Left colon (tissue), 2 donors: ENCODE measurements around the gene RALGPS1. TPM values are rescaled to one million over a fixed set of nuclear protein-coding genes. Genes with fewer than 3 reads are reported as not detected.
A peak's percentile ranks its signal among the peaks of the same experiment; 100 is the strongest.

ENCODE experiments used
- ATAC-seq: fragments of 200-7000 bp; cut with Tn5 transposase; one replicate; pipeline ENCODE4 v1.9.1; 2020; ENCODE audit warnings: mild to moderate bottlenecking, moderate library complexity
- DNase-seq, 2 donors: peaks; one replicate each; pipeline ENCODE4 v3.0.0-alpha.2; 2020
- intact Hi-C, 2 donors: fragments of 100-400 bp; cut with DNase I in 1 of 2; cut with micrococcal nuclease in 1 of 2; formaldehyde crosslinking; loops; one replicate each; pipeline versions ENCODE4 v1.11.2 to v1.14.0; 2022; cut with DNase I, micrococcal nuclease
- total RNA-seq, 2 donors: library from RNA; stranded (reverse); fragmentation: NEBNext Ultra II Directional; extraction: Animal tissue kit (Norgen Biotek cat#: 25700); gene quantifications; one replicate each; pipeline ENCODE4 v1.2.1, GENCODE V29; 2021
- donor health status: DM: no; HTN: no; CAD: no.
- donor health status: DM: yes; HTN: yes; CAD: no.

The RALGPS1 gene
- total RNA-seq, 2 donors from 2014 or later, result 32.7 to 46.5 TPM

- DNase-seq, result no peak
Measured at GRCh38 chr9:127197186-127197860, 282.7 kb downstream of the RALGPS1 start.

DNA sequence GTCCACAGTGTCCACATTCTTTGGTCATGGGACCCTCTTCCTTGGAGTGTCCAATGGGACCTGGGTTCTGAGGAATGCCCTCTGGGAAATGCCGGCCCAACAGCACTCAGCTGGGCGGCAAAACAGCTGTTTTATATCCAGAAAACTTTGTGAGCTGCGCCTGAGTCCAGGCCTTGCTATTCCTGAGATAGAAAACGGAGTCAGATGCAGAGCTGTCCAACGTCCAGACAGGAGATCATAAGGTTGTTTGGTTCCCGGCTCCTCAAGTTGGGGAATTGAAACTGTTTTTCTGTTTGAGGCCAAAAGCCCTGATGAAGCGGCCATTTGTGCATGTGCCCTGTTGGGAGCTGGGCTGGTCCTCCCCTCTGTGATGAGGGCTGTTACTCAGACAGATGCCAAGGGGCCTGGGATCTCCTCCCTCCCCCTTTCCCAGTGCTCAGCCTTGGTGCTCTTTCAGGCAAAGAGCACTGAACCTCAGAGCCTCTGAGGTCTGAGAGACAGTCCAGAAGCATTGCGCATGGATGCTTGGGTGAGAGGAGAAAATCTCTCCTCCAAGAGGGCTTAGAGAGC is 283.4 kb downstream of the RALGPS1 start:
- DNase-seq, result no peak
- intact Hi-C loops, result loop anchor here in 1 of 2 donors (2.0 kb wide), 1 partner anchor 257 kb away; no protein-coding TSS in a partner anchor
- ATAC-seq, result no peak

More at GRCh38 chr9:127197186-127197860, 282.7 kb downstream of the RALGPS1 start:
- intact Hi-C loops, result no loop called here
- ATAC-seq, result no peak

DNA sequence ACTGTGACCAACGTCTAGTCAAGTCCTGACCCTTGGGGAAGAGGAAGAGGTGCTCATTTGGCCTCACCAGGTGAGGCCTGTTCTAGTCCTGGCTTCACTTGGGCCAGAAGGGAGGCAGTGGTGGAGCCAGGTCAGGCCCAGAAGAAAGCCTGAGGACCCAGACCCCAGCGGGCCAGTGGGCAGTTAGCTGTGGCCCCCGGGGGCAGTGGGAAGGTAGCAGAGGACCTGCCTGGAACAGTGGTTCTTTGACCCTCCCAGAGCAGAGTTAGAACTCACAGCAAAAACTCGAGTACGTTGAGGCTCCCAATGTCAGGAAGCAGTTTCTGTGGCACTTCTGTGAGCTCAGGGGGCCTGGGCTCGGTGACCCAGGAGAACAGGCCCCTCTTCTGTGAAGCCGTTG is 284.0 kb downstream of the RALGPS1 start:
- DNase-seq (no peak), ATAC-seq (no peak)
- intact Hi-C loops, result loop anchor here in 1 of 2 donors (2.0 kb wide), 1 partner anchor 258 kb away; no protein-coding TSS in a partner anchor

DNA sequence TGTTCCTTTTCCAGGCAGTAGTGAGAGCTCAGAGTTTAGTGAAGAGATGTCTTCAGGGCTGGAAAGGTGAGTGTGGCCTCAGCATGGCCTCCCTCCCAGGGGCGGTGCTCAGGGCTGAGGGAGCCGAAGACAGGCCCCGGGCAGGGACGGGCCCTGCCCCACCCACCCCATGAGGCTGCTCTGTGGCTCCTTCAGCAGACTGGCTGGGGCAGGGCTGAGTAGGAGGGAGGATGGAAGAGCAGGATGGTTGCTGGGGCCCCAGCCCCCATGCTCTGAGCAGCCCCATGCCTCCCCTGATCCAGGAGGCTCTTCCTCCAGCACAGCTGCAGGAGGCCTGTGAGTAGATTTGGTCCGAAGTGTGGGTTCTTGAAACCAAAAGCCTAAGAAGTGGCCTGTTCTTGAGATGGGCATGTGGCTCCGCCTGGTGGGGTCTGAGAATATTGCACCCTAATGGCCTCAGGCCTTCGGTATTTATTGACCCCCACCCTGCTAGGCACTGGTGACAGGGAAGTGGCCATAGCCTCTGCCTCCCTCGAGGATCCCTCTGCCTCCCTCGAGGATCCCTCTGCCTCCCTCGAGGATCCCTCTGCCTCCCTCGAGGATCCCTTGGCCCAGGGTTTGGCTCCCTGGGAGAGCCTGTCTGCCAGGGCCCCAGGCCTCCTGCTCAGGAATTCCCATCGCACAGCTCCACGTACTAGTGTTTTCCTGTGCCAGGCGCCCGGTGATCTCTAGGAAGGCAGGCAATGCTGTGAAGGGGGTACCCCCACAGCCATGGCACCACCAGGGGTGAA is 284.6 kb downstream of the RALGPS1 start:
- DNase-seq (peak; percentile 60 to 83), ATAC-seq (peak; percentile 84)
- intact Hi-C loops, result loop anchor here in 1 of 2 donors (2.0 kb wide), 1 partner anchor 258 kb away; no protein-coding TSS in a partner anchor

DNA sequence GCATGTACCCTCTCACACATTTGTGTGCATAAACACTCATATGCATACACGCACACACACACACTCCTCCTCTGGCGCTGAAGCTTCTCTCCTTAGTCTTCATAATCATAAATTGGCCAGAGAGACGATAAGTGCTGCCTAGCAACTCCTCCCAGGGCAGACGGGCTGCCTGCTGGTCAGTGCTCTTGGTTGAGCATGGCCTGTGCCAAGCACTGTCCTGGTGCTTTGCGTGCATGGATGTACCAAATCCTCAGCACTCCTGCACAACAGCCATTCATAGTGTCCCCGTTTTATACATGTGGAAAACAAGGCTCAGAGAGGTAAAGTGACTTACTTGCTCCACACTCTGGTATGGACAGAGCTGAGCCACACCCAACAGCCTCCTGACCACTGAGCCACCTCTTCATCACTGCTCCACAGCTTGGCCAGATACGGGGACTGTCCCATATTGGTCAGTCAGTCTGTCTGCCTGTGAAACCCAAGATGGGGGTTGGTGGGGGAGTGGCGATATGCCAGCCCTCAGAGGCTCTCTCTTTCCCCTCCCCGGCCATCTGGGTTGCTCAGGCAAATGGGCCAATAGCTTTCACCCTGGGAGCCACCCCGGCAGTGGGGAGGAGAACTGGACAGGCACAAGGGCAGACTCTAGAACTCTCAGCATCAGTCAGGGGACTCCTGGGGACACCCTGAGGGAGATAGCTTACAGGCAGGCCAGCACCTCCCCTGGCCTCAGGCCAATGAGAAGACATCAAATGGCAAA is 285.7 kb downstream of the RALGPS1 start:
- intact Hi-C loops, result loop anchor here in 1 of 2 donors (10.0 kb wide), 1 partner anchor 255 kb away; no protein-coding TSS in a partner anchor
- no peak for ATAC-seq
- no peak for DNase-seq

- ATAC-seq, result no peak
- intact Hi-C loops, result loop anchor here in 1 of 2 donors (10.0 kb wide), 1 partner anchor 256 kb away; no protein-coding TSS in a partner anchor
- no peak for DNase-seq
Measured at GRCh38 chr9:127201071-127201541, 286.5 kb downstream of the RALGPS1 start.

GRCh38 chr9:127201731-127202130 is 287.1 kb downstream of the RALGPS1 start:
- intact Hi-C loops, result loop anchor here in 1 of 2 donors (10.0 kb wide), 1 partner anchor 257 kb away; no protein-coding TSS in a partner anchor
- no peak for ATAC-seq
- DNase-seq, result no peak

- intact Hi-C loops, result loop anchor here in 1 of 2 donors (10.0 kb wide), 1 partner anchor 258 kb away; no protein-coding TSS in a partner anchor
- ATAC-seq (no peak), DNase-seq (no peak)
Measured at GRCh38 chr9:127202461-127203169, 288.0 kb downstream of the RALGPS1 start.

DNA sequence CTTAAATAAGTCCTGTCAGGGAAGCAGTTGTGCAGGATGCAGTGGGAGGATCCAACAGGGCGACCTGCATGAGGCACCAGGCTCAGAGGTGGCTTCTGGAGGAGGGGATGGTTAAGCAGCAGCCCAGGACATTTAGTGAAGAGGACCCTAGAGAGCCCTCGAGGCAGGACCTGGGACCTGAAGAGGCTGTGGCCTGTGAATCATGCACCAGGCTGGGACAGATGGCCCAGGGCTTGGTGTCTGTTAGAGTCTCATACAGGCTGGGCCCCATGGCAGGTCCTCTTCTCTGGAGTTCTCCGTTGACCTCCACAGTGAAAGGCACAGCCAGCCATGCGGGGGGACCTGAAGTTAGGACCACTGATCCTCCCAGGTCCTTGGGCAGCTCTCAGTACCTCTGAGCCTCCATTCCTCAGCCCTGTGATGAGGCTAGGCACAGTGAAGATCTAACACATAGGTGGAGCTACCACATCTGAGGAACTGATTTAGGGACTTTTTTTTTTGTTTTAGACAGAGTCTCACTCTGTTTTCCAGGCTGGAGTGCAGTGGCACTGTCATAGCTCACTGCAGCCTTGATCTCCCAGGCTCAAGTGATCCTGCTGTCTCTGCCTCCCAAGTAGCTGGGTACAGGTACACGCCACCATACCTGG is 289.2 kb downstream of the RALGPS1 start:
- ATAC-seq (no peak), DNase-seq (peak in 1 of 2 donors; percentile 18)
- intact Hi-C loops, result loop anchor here in 1 of 2 donors (10.0 kb wide), 1 partner anchor 259 kb away; no protein-coding TSS in a partner anchor

- intact Hi-C loops, result loop anchor here in 1 of 2 donors (10.0 kb wide), 1 partner anchor 260 kb away; no protein-coding TSS in a partner anchor
- DNase-seq (peak in 1 of 2 donors; percentile 21), ATAC-seq (no peak)
Measured at GRCh38 chr9:127204771-127205470, 290.3 kb downstream of the RALGPS1 start.

GRCh38 chr9:127205952-127206351 is 291.4 kb downstream of the RALGPS1 start:
- DNase-seq (peak in 1 of 2 donors; percentile 6), ATAC-seq (no peak)
- intact Hi-C loops, result loop anchor here in 1 of 2 donors (10.0 kb wide), 1 partner anchor 261 kb away; no protein-coding TSS in a partner anchor

- no peak for ATAC-seq
- intact Hi-C loops, result loop anchor here in 1 of 2 donors (10.0 kb wide), 1 partner anchor 262 kb away; no protein-coding TSS in a partner anchor
- no peak for DNase-seq
Measured at GRCh38 chr9:127206666-127207065, 292.1 kb downstream of the RALGPS1 start.

DNA sequence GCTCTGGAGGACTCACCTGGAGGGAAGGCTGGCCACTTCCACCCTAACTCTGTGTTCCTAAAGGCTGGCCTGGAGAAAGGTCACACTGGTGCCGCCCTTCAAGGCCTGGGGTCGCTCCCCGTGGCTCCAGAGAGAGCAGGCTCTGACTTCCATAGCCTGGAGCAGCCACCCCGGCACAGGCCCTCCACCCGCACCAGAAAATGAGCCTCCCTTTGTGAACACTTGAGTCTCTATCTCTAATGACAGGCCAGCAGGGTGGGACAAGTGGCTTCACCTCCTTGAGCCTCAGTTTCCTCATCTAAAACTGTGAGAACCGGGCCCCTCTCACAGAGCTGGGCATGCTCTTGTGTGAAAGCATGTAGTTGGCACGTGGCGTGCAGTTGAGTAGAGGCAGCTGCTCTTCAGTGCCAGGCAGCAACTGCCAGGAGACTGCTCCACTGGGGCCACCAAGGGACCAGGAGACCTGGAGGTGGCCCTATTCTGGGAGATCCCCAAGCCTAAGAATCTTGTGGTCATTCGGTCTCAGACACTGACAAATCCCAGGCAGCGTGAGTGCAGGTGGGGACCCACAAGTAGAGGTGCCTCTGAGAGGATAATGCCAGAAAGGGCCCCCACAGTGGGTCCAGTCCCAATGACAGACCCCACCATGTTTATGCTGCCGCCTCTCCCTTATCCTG is 293.3 kb downstream of the RALGPS1 start:
- intact Hi-C loops, result loop anchor here in 1 of 2 donors (10.0 kb wide), 1 partner anchor 263 kb away; no protein-coding TSS in a partner anchor

GRCh38 chr9:127208416-127208815 is 293.8 kb downstream of the RALGPS1 start:
- no peak for ATAC-seq
- intact Hi-C loops, result loop anchor here in 1 of 2 donors (10.0 kb wide), 1 partner anchor 264 kb away; no protein-coding TSS in a partner anchor
- DNase-seq, result no peak

More for the DNA sequence above, 293.3 kb downstream of the RALGPS1 start:
- DNase-seq (peak in 1 of 2 donors; percentile 14), ATAC-seq (no peak)

- DNase-seq (no peak), ATAC-seq (no peak)
- intact Hi-C loops, result loop anchor here in 1 of 2 donors (10.0 kb wide), 1 partner anchor 264 kb away; no protein-coding TSS in a partner anchor
Measured at GRCh38 chr9:127209220-127209619, 294.6 kb downstream of the RALGPS1 start.
